Stomach (tissue), 4 donors: ENCODE measurements around the gene CHN2.

Experiments
- CTCF ChIP-seq, 7 experiments: fragments of 450-650 bp in 4 of 7; fragments of 200-600 bp in 3 of 7; sonication (generic) in 3 of 7; IDR thresholded peaks; one replicate each; pipeline ENCODE4 v1.5.1; 2016 to 2019; ENCODE audit warnings: antibody characterized with exemption in 7 of 7, control low read depth in 2 of 7, mild to moderate bottlenecking in 1 of 7
- POLR2A ChIP-seq, 4 donors: fragments of 450-650 bp; IDR thresholded peaks; one replicate each; pipeline ENCODE4 v1.6.1; 2016; ENCODE audit warnings: antibody characterized with exemption in 4 of 4, control low read depth in 2 of 4, mild to moderate bottlenecking in 1 of 4, moderate library complexity in 1 of 4
- POLR2AphosphoS5 ChIP-seq, 3 donors: sonication (generic); formaldehyde crosslinking; IDR thresholded peaks; one replicate each; pipeline ENCODE4 v1.6.1; 2016; ENCODE audit warnings: antibody characterized with exemption in 3 of 3

DNA sequence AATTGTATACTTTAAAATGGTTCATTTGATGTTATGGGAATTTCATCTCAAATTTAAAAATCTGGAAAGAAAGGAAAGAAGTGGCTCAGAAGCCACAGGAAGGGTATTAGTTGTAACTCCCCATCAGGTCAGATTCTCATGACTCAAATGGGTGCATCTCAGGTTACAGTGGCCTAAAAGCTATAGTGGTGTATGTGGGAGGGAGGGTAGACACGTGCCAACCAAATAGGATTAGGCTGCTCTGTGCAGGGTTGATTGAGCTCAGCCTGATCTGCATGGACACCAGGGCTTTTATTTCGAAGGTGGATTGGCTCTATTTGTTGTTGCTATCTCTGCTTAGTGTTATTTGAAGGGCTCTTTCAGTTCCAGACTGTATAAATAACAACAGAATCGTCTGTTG lies 247.6 kb downstream of the CHN2 start:
- no peak for TF ChIP-seq CTCF (IDR thresholded peaks at IDR 0.05)
- no peak for TF ChIP-seq POLR2A (IDR thresholded peaks at IDR 0.05)
- TF ChIP-seq POLR2AphosphoS5 (IDR thresholded peaks at IDR 0.05): no peak
